CD4-positive, alpha-beta T cell treated with Interleukin-15 for 1 hour (primary cell): Measurements from ENCODE around the gene PPID.
"Not testable (repeated sequence)": the region's sequence is repeated elsewhere in the genome, so short reads cannot be mapped to it uniquely, and the experiment has no call there.

Experiments
- DNase-seq: peaks from one replicate; pipeline ENCODE4 v3.0.0-alpha.2; 2020

The PPID gene

DNA sequence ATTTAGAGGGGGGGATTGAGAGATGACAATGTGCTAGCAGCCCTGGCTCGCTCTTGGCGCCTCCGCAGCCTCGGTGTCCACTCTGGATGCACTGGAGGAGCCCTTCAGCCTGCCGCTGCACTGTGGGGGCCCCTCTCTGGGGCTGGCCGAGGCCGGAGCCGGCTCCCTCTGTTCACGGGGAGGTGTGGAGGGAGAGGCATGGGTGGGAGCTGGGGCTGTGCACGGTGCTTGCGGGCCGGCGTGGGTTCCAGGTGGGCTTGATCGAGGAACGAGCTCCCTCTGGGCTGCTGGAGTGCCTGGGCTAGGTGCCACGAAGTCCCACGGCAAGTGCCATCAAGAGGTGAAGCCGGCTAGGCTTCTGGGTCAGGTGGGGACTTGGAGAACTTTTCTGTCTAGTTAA lies 58.4 kb downstream of the PPID start:
- no peak for DNase-seq

DNA sequence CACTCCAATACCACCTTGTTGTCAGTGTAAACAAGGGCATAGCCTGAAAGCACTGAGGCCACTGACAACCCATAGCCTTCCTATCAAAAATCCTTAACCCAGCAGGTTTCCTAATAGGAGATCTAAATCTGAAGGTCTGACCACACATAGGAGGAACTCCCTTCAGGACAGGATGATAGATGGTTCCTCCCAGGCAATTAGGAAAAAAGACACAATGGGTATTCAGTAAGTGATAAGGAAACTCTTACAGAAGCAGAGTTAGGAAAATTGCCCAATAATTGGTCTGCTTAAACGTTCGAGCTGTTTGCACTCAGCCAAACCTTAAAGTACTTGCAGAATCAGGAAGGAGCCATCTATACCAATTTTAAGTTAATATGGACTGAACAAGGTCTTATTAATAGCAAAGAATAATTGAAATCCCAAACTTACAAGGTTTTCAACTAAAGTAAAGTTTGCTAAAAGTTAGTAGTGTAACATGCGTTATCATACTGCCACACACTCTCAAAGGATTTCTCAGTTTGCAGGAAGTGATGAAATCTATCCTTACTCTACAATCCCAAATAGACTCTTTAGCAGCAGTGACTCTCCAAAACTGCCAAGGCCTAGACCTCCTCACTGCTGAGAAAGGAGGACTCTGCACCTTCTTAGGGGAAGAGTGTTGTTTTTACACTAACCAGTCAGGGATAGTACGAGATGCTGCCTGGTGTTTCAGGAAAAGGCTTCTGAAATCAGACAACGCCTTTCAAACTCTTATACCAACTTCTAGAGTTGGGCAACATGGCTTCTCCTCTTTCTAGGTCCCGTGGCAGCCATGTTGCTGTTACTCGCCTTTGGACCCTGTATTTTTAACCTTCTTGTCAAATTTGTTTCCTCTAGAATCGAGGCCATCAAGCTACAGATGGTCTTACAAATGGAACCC lies 59.2 kb downstream of the PPID start:
- DNase-seq: not testable (repeated sequence)

DNA sequence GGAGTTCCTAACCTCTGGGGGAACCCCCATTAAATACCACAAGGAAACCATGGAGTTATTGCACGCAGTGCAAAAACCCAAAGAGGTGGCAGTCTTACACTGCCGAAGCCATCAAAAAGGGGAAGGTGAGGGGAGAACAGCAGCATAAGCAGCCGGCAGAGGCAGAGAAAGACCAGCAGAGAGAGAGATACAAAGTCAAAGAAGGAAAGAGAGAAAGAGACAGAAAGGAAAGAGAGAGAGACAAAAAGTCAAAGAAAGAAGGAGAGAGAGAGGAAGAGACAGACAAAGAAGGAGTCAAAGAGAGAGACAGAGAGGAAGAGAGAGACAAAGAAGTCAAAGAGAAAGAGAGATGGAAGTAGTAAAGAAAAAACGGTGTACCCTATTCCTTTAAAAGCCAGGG lies 59.9 kb downstream of the PPID start:
- not testable (repeated sequence) for DNase-seq
